Measurements from ENCODE around the gene ARRDC3. TPM values are rescaled to one million over a fixed set of nuclear protein-coding genes. Genes with fewer than 3 reads are reported as not detected.

ARRDC3 gene
- total RNA-seq, 4 donors from 2014 or later = 41.3 to 92.0 (median 61.8) TPM

DNA sequence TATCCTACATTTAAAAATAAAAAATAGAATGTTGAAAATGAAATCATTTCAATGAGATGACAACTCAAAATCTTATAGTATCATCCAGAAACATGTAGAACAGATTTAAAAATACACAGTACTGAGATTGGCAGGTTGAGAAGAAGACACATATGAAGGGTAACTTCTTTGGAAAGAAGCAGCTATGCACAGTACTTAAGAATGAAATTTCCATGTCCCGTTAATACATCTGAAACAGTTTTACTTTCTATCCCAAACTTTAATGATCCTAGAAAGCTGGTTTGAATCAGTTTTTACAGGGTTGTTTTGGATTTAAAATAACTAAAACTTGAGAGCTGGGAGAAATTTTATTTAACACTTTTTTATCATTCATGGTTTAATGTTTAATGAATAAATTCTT is 36.0 kb upstream of the ARRDC3 start:
- TF ChIP-seq CTCF (IDR thresholded peaks at IDR 0.05; ENCODE audit: low read depth) = no peak

DNA sequence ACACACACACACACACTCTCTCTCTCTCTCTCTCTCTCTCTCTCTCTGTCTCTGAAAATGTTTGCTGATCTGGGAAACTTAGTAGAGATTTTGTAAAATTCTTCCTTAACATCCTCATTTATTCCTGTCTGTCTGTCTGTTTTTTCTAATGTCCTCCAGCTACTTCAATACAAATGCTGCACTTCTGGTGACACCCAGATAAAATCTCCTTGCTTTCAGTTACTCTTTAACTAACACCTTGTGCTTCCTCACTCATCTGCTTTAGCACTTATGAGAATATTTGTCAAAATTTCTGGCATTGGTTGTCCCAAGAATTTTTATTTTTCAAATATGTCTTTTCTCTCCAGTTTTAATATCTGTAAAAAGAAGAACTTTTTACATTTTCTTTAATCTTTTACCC is 35.0 kb upstream of the ARRDC3 start:
- TF ChIP-seq CTCF (IDR thresholded peaks at IDR 0.05; ENCODE audit: low read depth) = no peak

DNA sequence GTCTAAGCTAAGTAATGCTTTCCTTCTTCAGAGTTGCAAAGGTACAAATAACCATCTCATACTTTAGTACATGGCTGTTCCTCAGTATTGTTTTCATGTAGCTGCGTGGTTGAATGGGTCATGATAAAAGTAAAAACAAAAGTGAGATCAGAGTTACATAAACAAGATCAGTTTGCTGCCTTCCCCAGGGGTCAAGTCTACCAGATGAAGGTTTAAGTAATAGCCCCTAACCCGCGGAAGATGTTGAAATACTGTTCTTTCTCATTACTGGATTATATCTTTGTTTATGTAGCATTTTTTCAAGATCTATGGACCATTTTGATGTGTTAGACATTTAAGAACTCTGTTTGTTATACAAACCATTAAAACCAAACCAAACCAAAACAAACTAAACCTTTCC is 34.1 kb upstream of the ARRDC3 start:
- no peak for TF ChIP-seq CTCF (IDR thresholded peaks at IDR 0.05; ENCODE audit: low read depth)

GRCh38 chr5:91416491-91416890 is 33.4 kb upstream of the ARRDC3 start:
- TF ChIP-seq CTCF (IDR thresholded peaks at IDR 0.05; ENCODE audit: low read depth) = no peak

GRCh38 chr5:91409304-91409703 is 26.2 kb upstream of the ARRDC3 start:
- no peak for TF ChIP-seq CTCF (IDR thresholded peaks at IDR 0.05; ENCODE audit: low read depth)

DNA sequence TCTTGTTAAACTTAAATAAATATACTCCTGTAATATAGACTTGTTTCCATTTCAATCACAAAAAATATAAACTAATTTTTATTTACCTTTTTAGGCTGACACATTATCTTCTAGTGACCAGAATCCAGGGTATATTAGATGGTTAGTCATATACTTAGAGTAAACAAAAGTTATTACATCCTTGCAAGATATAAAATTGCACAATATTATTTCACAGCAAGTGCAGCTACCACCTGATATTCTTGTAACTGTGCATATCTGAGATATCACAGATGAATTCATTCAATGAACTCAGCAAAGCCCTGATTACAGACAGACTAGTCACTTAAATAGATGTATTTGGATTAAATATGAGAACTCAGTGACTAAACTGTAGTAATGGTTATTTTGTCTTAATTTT is 25.6 kb upstream of the ARRDC3 start:
- TF ChIP-seq CTCF (IDR thresholded peaks at IDR 0.05; ENCODE audit: low read depth) = no peak

GRCh38 chr5:91407204-91407603 is 24.1 kb upstream of the ARRDC3 start:
- no peak for TF ChIP-seq CTCF (IDR thresholded peaks at IDR 0.05; ENCODE audit: low read depth)

Measured in subcutaneous adipose tissue (tissue), 4 donors.